Spleen (tissue), 11 donors: ENCODE measurements around the gene PRR16. TPM values are rescaled to one million over a fixed set of nuclear protein-coding genes. Genes with fewer than 3 reads are reported as not detected.

Experiments used
- DNase-seq: peaks from one replicate; pipeline ENCODE4 v3.0.0-alpha.2; 2020
- H3K27ac ChIP-seq, 8 donors: fragments of 200-600 bp; sonication (generic) in 7 of 8; 1 replicate in 4 of 8; 2 replicates in 4 of 8; pipeline versions ENCODE4 v1.5.0 to v1.8.0; 2016 to 2021; ENCODE audit warnings: inconsistent platforms in 4 of 8, mild to moderate bottlenecking in 4 of 8, moderate library complexity in 1 of 8
- H3K27me3 ChIP-seq, 7 donors: fragments of 200-600 bp; sonication (generic) in 6 of 7; replicated peaks in 1 of 7; 1 replicate in 4 of 7; 2 replicates in 3 of 7; pipeline versions ENCODE4 v1.5.0 to v1.8.0; 2016 to 2021; ENCODE audit warnings: inconsistent platforms in 3 of 7, mild to moderate bottlenecking in 1 of 7
- H3K36me3 ChIP-seq, 6 donors: fragments of 200-600 bp; sonication (generic) in 5 of 6; 1 replicate in 4 of 6; 2 replicates in 2 of 6; pipeline versions ENCODE4 v1.5.0 to v1.8.0; 2016 to 2021; ENCODE audit warnings: inconsistent platforms in 2 of 6
- H3K4me1 ChIP-seq, 6 donors: fragments of 200-600 bp; sonication (generic) in 5 of 6; 1 replicate in 3 of 6; 2 replicates in 3 of 6; pipeline versions ENCODE4 v1.5.0 to v1.8.0; 2016 to 2021; ENCODE audit warnings: inconsistent platforms in 3 of 6
- H3K4me3 ChIP-seq, 8 donors: fragments of 200-600 bp; sonication (generic) in 7 of 8; 1 replicate in 4 of 8; 2 replicates in 4 of 8; pipeline versions ENCODE4 v1.5.0 to v1.8.0; 2016 to 2021; ENCODE audit warnings: inconsistent platforms in 4 of 8, mild to moderate bottlenecking in 4 of 8, moderate library complexity in 2 of 8
- H3K9me3 ChIP-seq, 8 donors: fragments of 200-600 bp; sonication (generic) in 7 of 8; 1 replicate in 4 of 8; 2 replicates in 4 of 8; pipeline versions ENCODE4 v1.5.0 to v1.8.0; 2016 to 2021; ENCODE audit warnings: inconsistent platforms in 4 of 8
- POLR2A ChIP-seq, 3 donors: fragments of 450-650 bp; IDR thresholded peaks; one replicate each; pipeline ENCODE4 v1.5.1; 2017; ENCODE audit warnings: antibody characterized with exemption in 3 of 3, mild to moderate bottlenecking in 1 of 3
- POLR2AphosphoS5 ChIP-seq, 3 donors: sonication (generic); formaldehyde crosslinking; IDR thresholded peaks; one replicate each; pipeline ENCODE4 v1.5.1; 2017; ENCODE audit warnings: antibody characterized with exemption in 3 of 3
- WGBS, 5 donors: extraction: QIAGEN DNeasy Blood & Tissue Kit in 3 of 5; methylation state at CpG; one replicate each; pipeline versions ENCODE4 v1.1.5 to v1.1.7; 2013 to 2018; 5-methylcytosine and 5-hydroxymethylcytosine counted together
- intact Hi-C: fragments of 100-400 bp; cut with DNase I; formaldehyde crosslinking; loops from one replicate; pipeline ENCODE4 v1.15.0; 2023; ENCODE audit warnings: low total_unique reads
- polyA plus RNA-seq, 3 donors: library from polyadenylated mRNA; stranded (reverse); fragments of 200-250 nt; gene quantifications; one replicate each; pipeline ENCODE4 v1.2.1, GENCODE V29; 2013
- total RNA-seq, 7 donors: library from RNA; depleted of rRNA in 3 of 7; stranded (reverse); fragments of >200 nt in 3 of 7; fragmentation: NEBNext Ultra II Directional in 4 of 7; extraction: Animal tissue kit (Norgen Biotek cat#: 25700) in 4 of 7; gene quantifications; one replicate each; pipeline versions ENCODE4 v1.1.0 to v1.2.1, GENCODE V29; 2016 to 2021
- TF ChIP-seq, protein P1 (sequence below), 11 experiments: fragments of 200-600 bp in 7 of 11; fragments of 450-650 bp in 4 of 11; sonication (generic) in 4 of 11; IDR thresholded peaks in 8 of 11; conservative IDR thresholded peaks in 3 of 11; 1 replicate in 7 of 11; 2 replicates in 4 of 11; pipeline versions ENCODE4 v1.4.0 to v1.8.0; 2016 to 2021; ENCODE audit warnings: antibody characterized with exemption in 11 of 11, inconsistent platforms in 4 of 11, mild to moderate bottlenecking in 1 of 11
- donor health status: healthy with polysubstance abuse.
- donor health status: DM: no; HTN: no; CAD: no; lungs with moderate emphysema.
- donor health status: DM: no; HTN: no; CAD: no.
- donor health status: Bipolar disorder and iron deficiency.
- donor health status: healthy.
- donor health status: DM: no; HTN: no; CAD: no.
- donor health status: DM: yes; HTN: yes; CAD: no.

PRR16 gene
- total and polyA plus RNA-seq, 10 donors: 0.61 to 4.5 (median 2.1) TPM

DNA sequence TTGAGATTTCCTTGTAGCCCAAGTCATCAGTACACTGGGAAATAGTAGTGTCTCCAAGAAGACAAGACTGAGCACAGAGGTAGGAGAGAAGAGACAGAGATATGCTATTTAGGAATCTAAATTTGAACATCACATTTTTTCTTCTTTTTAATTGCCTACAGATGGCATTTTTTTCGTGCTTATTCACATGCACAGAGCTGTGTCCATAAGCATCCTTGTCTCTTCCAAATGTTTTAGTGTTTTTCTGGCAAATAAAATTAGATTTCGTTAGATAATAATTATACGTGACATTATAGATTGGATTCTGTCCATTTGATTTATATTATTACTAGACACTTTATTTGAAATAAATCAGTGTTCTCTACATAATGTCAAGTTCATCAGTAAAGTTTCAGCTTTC lies 80.9 kb downstream of the PRR16 start:
- DNase-seq: no peak
- TF ChIP-seq POLR2A (IDR thresholded peaks at IDR 0.05) (no peak), POLR2AphosphoS5 (IDR thresholded peaks at IDR 0.05) (no peak)
- TF ChIP-seq, protein P1, sequence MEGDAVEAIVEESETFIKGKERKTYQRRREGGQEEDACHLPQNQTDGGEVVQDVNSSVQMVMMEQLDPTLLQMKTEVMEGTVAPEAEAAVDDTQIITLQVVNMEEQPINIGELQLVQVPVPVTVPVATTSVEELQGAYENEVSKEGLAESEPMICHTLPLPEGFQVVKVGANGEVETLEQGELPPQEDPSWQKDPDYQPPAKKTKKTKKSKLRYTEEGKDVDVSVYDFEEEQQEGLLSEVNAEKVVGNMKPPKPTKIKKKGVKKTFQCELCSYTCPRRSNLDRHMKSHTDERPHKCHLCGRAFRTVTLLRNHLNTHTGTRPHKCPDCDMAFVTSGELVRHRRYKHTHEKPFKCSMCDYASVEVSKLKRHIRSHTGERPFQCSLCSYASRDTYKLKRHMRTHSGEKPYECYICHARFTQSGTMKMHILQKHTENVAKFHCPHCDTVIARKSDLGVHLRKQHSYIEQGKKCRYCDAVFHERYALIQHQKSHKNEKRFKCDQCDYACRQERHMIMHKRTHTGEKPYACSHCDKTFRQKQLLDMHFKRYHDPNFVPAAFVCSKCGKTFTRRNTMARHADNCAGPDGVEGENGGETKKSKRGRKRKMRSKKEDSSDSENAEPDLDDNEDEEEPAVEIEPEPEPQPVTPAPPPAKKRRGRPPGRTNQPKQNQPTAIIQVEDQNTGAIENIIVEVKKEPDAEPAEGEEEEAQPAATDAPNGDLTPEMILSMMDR (IDR thresholded peaks at IDR 0.05 in 8 of 11, conservative IDR thresholded peaks at IDR 0.05 in 3 of 11): no peak
- intact Hi-C loops: no loop called here
- no peaks in the 10 kb centered on the region for H3K27me3 ChIP-seq
- no peaks in the 10 kb centered on the region for H3K9me3 ChIP-seq
- H3K36me3 ChIP-seq: no peaks in the 10 kb centered on the region
- H3K4me1 ChIP-seq: no peaks in the 10 kb centered on the region
- no peak overlapping the region for H3K27ac ChIP-seq
- no peak overlapping the region for H3K4me3 ChIP-seq
- 68 to 79% (median 74%) methylated on average over 3 of the region's 3 CpGs for WGBS, 5 donors

DNA sequence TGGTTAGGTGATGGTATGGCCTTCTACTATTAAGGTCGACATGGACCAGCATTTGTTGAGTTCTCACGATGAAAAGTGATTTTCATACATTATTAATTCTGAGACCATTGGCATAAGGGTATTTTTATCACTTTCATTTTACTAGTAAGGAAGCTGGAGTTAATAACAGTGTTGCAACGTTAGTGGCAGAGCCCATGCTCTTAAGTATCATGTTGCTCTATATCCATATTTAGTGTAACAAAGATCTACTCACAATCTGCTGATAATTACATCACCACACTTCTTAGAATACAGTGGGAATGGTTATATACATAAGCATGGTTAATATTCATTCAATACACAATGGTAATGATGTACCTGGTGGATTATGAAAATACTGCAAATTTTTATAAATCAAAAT lies 81.9 kb downstream of the PRR16 start:
- Histone ChIP-seq H3K36me3 (no peaks in the 10 kb centered on the region), H3K27ac (no peak overlapping the region), H3K4me1 (no peaks in the 10 kb centered on the region), H3K9me3 (no peaks in the 10 kb centered on the region), H3K27me3 (no peaks in the 10 kb centered on the region), H3K4me3 (no peak overlapping the region)
- WGBS, 5 donors: 65 to 80% (median 75%) methylated on average over 3 of the region's 3 CpGs
- DNase-seq: no peak
- intact Hi-C loops: no loop called here
- TF ChIP-seq, protein P1 (IDR thresholded peaks at IDR 0.05 in 8 of 11, conservative IDR thresholded peaks at IDR 0.05 in 3 of 11): no peak
- TF ChIP-seq POLR2AphosphoS5 (IDR thresholded peaks at IDR 0.05) (no peak), POLR2A (IDR thresholded peaks at IDR 0.05) (no peak)

DNA sequence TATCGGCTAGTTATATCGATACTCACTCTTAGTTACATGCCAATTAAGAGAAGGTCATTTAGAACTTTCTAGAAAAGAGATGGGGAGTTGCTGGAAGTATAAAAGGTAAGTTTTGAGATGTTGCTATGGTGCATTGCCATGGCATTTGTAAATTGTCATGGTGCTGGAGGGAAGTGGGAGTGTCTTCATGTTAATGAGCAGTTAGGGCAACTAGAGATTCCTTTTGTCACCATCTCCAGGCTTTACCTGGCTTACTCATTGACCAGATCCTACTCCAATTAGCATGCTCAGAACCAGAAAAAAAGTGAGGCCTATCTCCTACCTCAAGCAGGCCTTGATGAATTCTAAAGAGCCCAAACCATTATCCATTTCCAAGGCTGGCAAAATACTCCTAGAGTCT lies 82.8 kb downstream of the PRR16 start:
- no peaks in the 10 kb centered on the region for H3K4me1 ChIP-seq
- H3K9me3 ChIP-seq: no peaks in the 10 kb centered on the region
- no peak for DNase-seq
- H3K27me3 ChIP-seq: no peaks in the 10 kb centered on the region
- H3K36me3 ChIP-seq: no peaks in the 10 kb centered on the region
- 91 to 98% (median 97%) methylated on average over 2 of the region's 2 CpGs for whole genome bisulfite sequencing, 5 donors
- H3K27ac ChIP-seq: no peak overlapping the region
- TF ChIP-seq, protein P1 (IDR thresholded peaks at IDR 0.05 in 8 of 11, conservative IDR thresholded peaks at IDR 0.05 in 3 of 11): no peak
- no peak for TF ChIP-seq POLR2A (IDR thresholded peaks at IDR 0.05)
- TF ChIP-seq POLR2AphosphoS5 (IDR thresholded peaks at IDR 0.05): no peak
- intact Hi-C loops: no loop called here
- no peak overlapping the region for H3K4me3 ChIP-seq

DNA sequence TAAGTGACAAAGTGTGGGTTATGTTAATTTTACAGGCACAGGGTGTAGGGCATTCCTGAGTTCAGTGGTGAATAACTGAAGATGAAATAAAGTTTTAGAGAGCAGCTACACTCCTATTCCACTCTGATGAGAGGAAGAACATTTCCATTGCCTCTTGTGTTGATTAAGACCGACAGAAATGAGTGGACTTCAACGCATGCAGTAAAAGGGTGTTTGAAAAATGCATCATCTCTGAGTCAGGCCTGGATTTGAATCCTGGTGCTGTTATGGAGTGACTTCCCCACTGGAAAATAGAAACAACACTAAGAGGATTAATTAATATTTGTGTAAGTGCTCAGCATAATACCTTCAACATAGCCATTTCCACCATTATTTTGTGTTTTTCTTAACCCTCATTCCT lies 86.3 kb downstream of the PRR16 start:
- Histone ChIP-seq H3K4me1 (no peaks in the 10 kb centered on the region), H3K9me3 (no peaks in the 10 kb centered on the region), H3K27ac (no peak overlapping the region), H3K36me3 (no peaks in the 10 kb centered on the region), H3K4me3 (no peak overlapping the region), H3K27me3 (no peaks in the 10 kb centered on the region)
- TF ChIP-seq POLR2A (IDR thresholded peaks at IDR 0.05) (no peak), POLR2AphosphoS5 (IDR thresholded peaks at IDR 0.05) (no peak)
- TF ChIP-seq, protein P1 (IDR thresholded peaks at IDR 0.05 in 8 of 11, conservative IDR thresholded peaks at IDR 0.05 in 3 of 11): no peak
- WGBS, 5 donors: 89 to 94% (median 93%) methylated on average over 2 of the region's 2 CpGs
- intact Hi-C loops: no loop called here
- no peak for DNase-seq
